Anterior cingulate cortex (tissue), 58 donors: ENCODE measurements around the gene AKAP6.
A peak's percentile ranks its signal among the peaks of the same experiment; 100 is the strongest.

Experiments used
- DNase-seq, 58 donors: peaks; one replicate each; lab custom pipeline; 2025; lab: John Stamatoyannopoulos, UW

The AKAP6 gene

GRCh38 chr14:32719601-32720000, 390.5 kb downstream of the AKAP6 start:
- no peak for DNase-seq

GRCh38 chr14:32720927-32721326, 391.8 kb downstream of the AKAP6 start:
- no peak for DNase-seq

- no peak for DNase-seq
Measured at GRCh38 chr14:32722631-32723183, 393.6 kb downstream of the AKAP6 start.

GRCh38 chr14:32724867-32725471, 395.9 kb downstream of the AKAP6 start:
- DNase-seq = peak in 3 of 58 donors; percentile 5 to 35 (median 10)

GRCh38 chr14:32726516-32726915, 397.4 kb downstream of the AKAP6 start:
- DNase-seq = no peak

GRCh38 chr14:32727832-32728231, 398.7 kb downstream of the AKAP6 start:
- peak in 17 of 58 donors; percentile 9 to 42 (median 21) for DNase-seq

- DNase-seq = no peak
Measured at GRCh38 chr14:32728526-32728925, 399.4 kb downstream of the AKAP6 start.

- DNase-seq = peak in 1 of 58 donors; percentile 14
Measured at GRCh38 chr14:32728976-32729375, 399.9 kb downstream of the AKAP6 start.

- DNase-seq = no peak
Measured at GRCh38 chr14:32731249-32731648, 402.2 kb downstream of the AKAP6 start.

GRCh38 chr14:32733015-32733414, 403.9 kb downstream of the AKAP6 start:
- peak in 1 of 58 donors; percentile 11 for DNase-seq

GRCh38 chr14:32734261-32734660, 405.2 kb downstream of the AKAP6 start:
- DNase-seq = no peak

GRCh38 chr14:32737621-32738020, 408.5 kb downstream of the AKAP6 start:
- no peak for DNase-seq

- no peak for DNase-seq
Measured at GRCh38 chr14:32738206-32738871, 409.2 kb downstream of the AKAP6 start.

- no peak for DNase-seq
Measured at GRCh38 chr14:32744811-32745445, 415.8 kb downstream of the AKAP6 start.

- no peak for DNase-seq
Measured at GRCh38 chr14:32754209-32754608, 425.1 kb downstream of the AKAP6 start.

GRCh38 chr14:32756173-32756572, 427.1 kb downstream of the AKAP6 start:
- no peak for DNase-seq

- no peak for DNase-seq
Measured at GRCh38 chr14:32756775-32757174, 427.7 kb downstream of the AKAP6 start.

GRCh38 chr14:32757568-32757967, 428.5 kb downstream of the AKAP6 start:
- no peak for DNase-seq

GRCh38 chr14:32761381-32761968, 432.4 kb downstream of the AKAP6 start:
- DNase-seq = no peak

GRCh38 chr14:32762886-32763285, 433.8 kb downstream of the AKAP6 start:
- DNase-seq = no peak

- no peak for DNase-seq
Measured at GRCh38 chr14:32763673-32764072, 434.6 kb downstream of the AKAP6 start.
